Tibial nerve (tissue), 4 donors: ENCODE results near the gene CAMSAP1.

ENCODE experiments used
- EP300 ChIP-seq, 2 donors: sonication (generic); formaldehyde crosslinking; IDR thresholded peaks; one replicate each; pipeline ENCODE4 v1.6.1; 2017; ENCODE audit warnings: antibody characterized with exemption in 2 of 2, mild to moderate bottlenecking in 1 of 2
- TF ChIP-seq, protein P1 (sequence below), 5 experiments: fragments of 200-600 bp in 3 of 5; fragments of 450-650 bp in 2 of 5; sonication (generic) in 3 of 5; IDR thresholded peaks; one replicate each; pipeline ENCODE4 v1.5.1; 2016 to 2019; ENCODE audit warnings: antibody characterized with exemption in 5 of 5, mild to moderate bottlenecking in 3 of 5, moderate library complexity in 2 of 5

DNA sequence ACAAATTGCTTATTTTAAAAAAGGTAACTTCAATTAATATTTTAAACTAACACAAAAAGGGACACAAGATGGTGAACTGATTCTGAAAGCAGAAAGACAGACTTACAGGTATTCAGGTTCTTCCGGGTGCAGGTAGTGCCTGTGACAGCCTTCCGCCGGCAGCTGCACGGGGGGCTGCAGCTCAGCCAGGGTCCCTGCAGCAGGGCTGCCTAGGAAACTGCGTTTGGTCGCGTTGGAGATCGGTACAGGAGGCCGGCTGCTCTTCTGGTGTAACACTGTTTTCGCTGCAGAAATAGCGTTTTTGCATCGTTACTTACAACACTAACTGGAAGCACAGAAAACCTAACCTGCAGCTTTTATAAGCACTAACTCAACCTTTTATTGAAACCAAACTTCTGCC is 80.0 kb downstream of the CAMSAP1 start:
- TF ChIP-seq, protein P1, sequence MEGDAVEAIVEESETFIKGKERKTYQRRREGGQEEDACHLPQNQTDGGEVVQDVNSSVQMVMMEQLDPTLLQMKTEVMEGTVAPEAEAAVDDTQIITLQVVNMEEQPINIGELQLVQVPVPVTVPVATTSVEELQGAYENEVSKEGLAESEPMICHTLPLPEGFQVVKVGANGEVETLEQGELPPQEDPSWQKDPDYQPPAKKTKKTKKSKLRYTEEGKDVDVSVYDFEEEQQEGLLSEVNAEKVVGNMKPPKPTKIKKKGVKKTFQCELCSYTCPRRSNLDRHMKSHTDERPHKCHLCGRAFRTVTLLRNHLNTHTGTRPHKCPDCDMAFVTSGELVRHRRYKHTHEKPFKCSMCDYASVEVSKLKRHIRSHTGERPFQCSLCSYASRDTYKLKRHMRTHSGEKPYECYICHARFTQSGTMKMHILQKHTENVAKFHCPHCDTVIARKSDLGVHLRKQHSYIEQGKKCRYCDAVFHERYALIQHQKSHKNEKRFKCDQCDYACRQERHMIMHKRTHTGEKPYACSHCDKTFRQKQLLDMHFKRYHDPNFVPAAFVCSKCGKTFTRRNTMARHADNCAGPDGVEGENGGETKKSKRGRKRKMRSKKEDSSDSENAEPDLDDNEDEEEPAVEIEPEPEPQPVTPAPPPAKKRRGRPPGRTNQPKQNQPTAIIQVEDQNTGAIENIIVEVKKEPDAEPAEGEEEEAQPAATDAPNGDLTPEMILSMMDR (IDR thresholded peaks at IDR 0.05): no peak
- no peak for TF ChIP-seq EP300 (IDR thresholded peaks at IDR 0.05)
